Measurements from ENCODE around the gene TMEM91. TPM values are rescaled to one million over a fixed set of nuclear protein-coding genes. Genes with fewer than 3 reads are reported as not detected.

Gene TMEM91
- total and polyA plus RNA-seq, 9 of the 15 experiments (the other 6 are each of a cell fraction or from before 2014, with no cell fraction given) = 1.2 to 5.2 (median 2.7) TPM

GRCh38 chr19:41364524-41365391, 11.6 kb upstream of the TMEM91 start (continued):
- TF ChIP-seq ZNF639 (CRISPR knock-in tag; conservative IDR thresholded peaks at IDR 0.05 in 1 of 2, IDR thresholded peaks at IDR 0.05 in 1 of 2) = peak in 1 of 2 experiments; percentile 38; a peak in 1 of 4 replicates
- TF ChIP-seq ETV6 (IDR thresholded peaks at IDR 0.05; ENCODE audit: borderline replicate concordance in 1 of 2, low read depth in 2 of 2, low read length in 1 of 2) = peak in 1 of 2 experiments; percentile 74; a peak in 1 of 4 replicates
- TF ChIP-seq ETV6 (CRISPR knock-in tag; IDR thresholded peaks at IDR 0.05; ENCODE audit: borderline replicate concordance) = no peak
- peak; percentile 72; the same call in 1 of the 2 replicates for TF ChIP-seq HDAC2 (IDR thresholded peaks at IDR 0.05)
- TF ChIP-seq POLR2A (conservative IDR thresholded peaks at IDR 0.05) = no peak
- TF ChIP-seq YBX1 (IDR thresholded peaks at IDR 0.05) = no peak
- no peak for TF ChIP-seq NFIX (CRISPR knock-in tag; IDR thresholded peaks at IDR 0.05; ENCODE audit: low read depth)
- no peak for TF ChIP-seq KLF13 (tag; IDR thresholded peaks at IDR 0.05; ENCODE audit: borderline replicate concordance, low read depth)
- no peak for TF ChIP-seq ARHGAP35 (IDR thresholded peaks at IDR 0.05; ENCODE audit: partially characterized antibody)
- TF ChIP-seq ZNF696 (CRISPR knock-in tag; conservative IDR thresholded peaks at IDR 0.05) = no peak
- peak; percentile 37; the same call in 1 of the 2 replicates for TF ChIP-seq SPI1 (IDR thresholded peaks at IDR 0.05; ENCODE audit: borderline replicate concordance, low read depth, low read length)
- no peak for TF ChIP-seq NR1H2 (CRISPR knock-in tag; IDR thresholded peaks at IDR 0.05)
- TF ChIP-seq CBFA2T3 (IDR thresholded peaks at IDR 0.05) = no peak
- no peak for TF ChIP-seq TRIM25 (IDR thresholded peaks at IDR 0.05; ENCODE audit: borderline replicate concordance)
- peak in 1 of 3 experiments; percentile 62; a peak in 2 of 6 replicates for TF ChIP-seq ZBTB11 (CRISPR knock-in tag; IDR thresholded peaks at IDR 0.05)
- TF ChIP-seq ZNF253 (CRISPR knock-in tag; conservative IDR thresholded peaks at IDR 0.05) = no peak
- TF ChIP-seq L3MBTL2 (IDR thresholded peaks at IDR 0.05) = 0 out of 2 replicates have a peak, but pooled peaks have one; percentile 25
- no peak for TF ChIP-seq COPS2 (conservative IDR thresholded peaks at IDR 0.05)
- no peak for TF ChIP-seq NKRF (IDR thresholded peaks at IDR 0.05; ENCODE audit: borderline replicate concordance)

Measured in K562 (cell line).